ENCODE data around the gene GPLD1.

- TF ChIP-seq CTCF (IDR thresholded peaks at IDR 0.05) (no peak), POLR2A (IDR thresholded peaks at IDR 0.05) (no peak)
Measured at GRCh38 chr6:24451581-24452388, 37.6 kb downstream of the GPLD1 start.

Data from vagina (tissue), 2 donors.